C1 segment of cervical spinal cord (tissue), 14 donors: ENCODE measurements around the gene C3orf70.

ENCODE experiments used
- DNase-seq, 14 donors: peaks; one replicate each; lab custom pipeline; 2025; lab: John Stamatoyannopoulos, UW

C3orf70 gene

GRCh38 chr3:185052631-185053030, 100.2 kb downstream of the C3orf70 start:
- no peak for DNase-seq

- DNase-seq = no peak
Observed at GRCh38 chr3:185051801-185052200, 101.1 kb downstream of the C3orf70 start.

GRCh38 chr3:185049710-185050109, 103.2 kb downstream of the C3orf70 start:
- DNase-seq = no peak

GRCh38 chr3:185046603-185047002, 106.3 kb downstream of the C3orf70 start:
- no peak for DNase-seq

- no peak for DNase-seq
Observed at GRCh38 chr3:185046164-185046515, 106.7 kb downstream of the C3orf70 start.

- no peak for DNase-seq
Observed at GRCh38 chr3:185042312-185043050, 110.4 kb downstream of the C3orf70 start.

GRCh38 chr3:185041540-185041939, 111.3 kb downstream of the C3orf70 start:
- DNase-seq = no peak

- DNase-seq = no peak
Observed at GRCh38 chr3:185040425-185040824, 112.4 kb downstream of the C3orf70 start.

GRCh38 chr3:185037801-185038200, 115.1 kb downstream of the C3orf70 start:
- DNase-seq = no peak

- no peak for DNase-seq
Observed at GRCh38 chr3:185030951-185031350, 121.9 kb downstream of the C3orf70 start.

GRCh38 chr3:185030399-185030798, 122.5 kb downstream of the C3orf70 start:
- no peak for DNase-seq

GRCh38 chr3:185029086-185029485, 123.8 kb downstream of the C3orf70 start:
- peak in 1 of 14 donors; percentile 46 for DNase-seq

GRCh38 chr3:185028121-185028520, 124.7 kb downstream of the C3orf70 start:
- no peak for DNase-seq
